GM18907 (cell line): ENCODE data around the gene FBXO28.

Experiments used
- ATAC-seq: cut with Tn5 transposase; IDR thresholded peaks from one replicate; pipeline ENCODE4 v1.9.1; 2021; ENCODE audit warnings: mild to moderate bottlenecking, moderate library complexity; ENCODE audit not compliant: unreplicated experiment

FBXO28 gene

DNA sequence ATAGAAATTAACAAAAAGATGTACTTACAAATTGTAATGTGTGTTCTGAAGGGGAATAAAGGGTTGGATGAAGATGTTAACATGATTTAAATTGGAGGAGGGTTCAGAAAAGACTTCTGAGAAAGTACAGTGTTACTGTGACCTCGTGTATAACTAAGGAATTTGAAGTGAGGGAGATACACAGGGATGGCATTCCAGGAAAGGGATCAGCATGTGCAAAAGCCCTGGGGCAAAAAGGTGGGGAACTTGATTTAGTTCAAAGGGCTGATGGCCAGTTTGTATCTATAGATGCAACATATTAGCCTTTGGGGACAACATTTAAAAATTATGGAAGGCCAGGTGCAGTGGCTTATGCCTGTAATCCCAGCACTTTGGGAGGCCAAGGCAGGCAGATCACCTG lies 35.8 kb downstream of the FBXO28 start:
- no peak for ATAC-seq

DNA sequence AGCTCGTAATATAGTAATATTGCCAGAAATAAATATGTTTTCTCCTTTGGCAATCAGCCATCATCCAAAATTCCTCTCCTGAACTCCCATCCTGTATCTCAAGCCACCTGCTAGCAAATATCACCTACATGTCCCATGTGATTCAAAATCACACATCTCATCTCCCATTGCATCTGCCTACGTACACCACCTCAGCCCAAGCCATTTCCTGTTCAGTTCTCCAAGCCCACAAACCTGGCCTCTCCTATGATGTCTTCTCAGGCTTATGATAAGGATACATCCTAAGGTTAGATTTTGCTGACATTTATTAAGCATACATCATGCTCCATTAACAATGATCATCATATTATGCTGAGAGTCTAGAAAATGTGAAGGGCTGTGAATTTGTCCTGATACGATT lies 37.2 kb downstream of the FBXO28 start:
- no peak for ATAC-seq

GRCh38 chr1:224157316-224157715 lies 43.4 kb downstream of the FBXO28 start:
- ATAC-seq, result no peak

- no peak for ATAC-seq
Observed at GRCh38 chr1:224159541-224159940, 45.6 kb downstream of the FBXO28 start.

- ATAC-seq, result no peak
Observed at GRCh38 chr1:224160171-224160682, 46.3 kb downstream of the FBXO28 start.

GRCh38 chr1:224162768-224163167 lies 48.9 kb downstream of the FBXO28 start:
- ATAC-seq, result no peak

GRCh38 chr1:224163311-224163710 lies 49.4 kb downstream of the FBXO28 start:
- no peak for ATAC-seq

GRCh38 chr1:224168859-224169380 lies 55.0 kb downstream of the FBXO28 start:
- peak; percentile 91 for ATAC-seq

- no peak for ATAC-seq
Observed at GRCh38 chr1:224169718-224170270, 55.9 kb downstream of the FBXO28 start.

- ATAC-seq, result no peak
Observed at GRCh38 chr1:224170343-224170742, 56.4 kb downstream of the FBXO28 start.

- no peak for ATAC-seq
Observed at GRCh38 chr1:224170748-224171478, 57.0 kb downstream of the FBXO28 start.

GRCh38 chr1:224172229-224172628 lies 58.3 kb downstream of the FBXO28 start:
- ATAC-seq, result no peak

GRCh38 chr1:224173523-224173922 lies 59.6 kb downstream of the FBXO28 start:
- ATAC-seq, result no peak

GRCh38 chr1:224175617-224176016 lies 61.7 kb downstream of the FBXO28 start:
- no peak for ATAC-seq

- ATAC-seq, result no peak
Observed at GRCh38 chr1:224177356-224177999, 63.6 kb downstream of the FBXO28 start.

- ATAC-seq, result no peak
Observed at GRCh38 chr1:224178894-224179293, 65.0 kb downstream of the FBXO28 start.

- no peak for ATAC-seq
Observed at GRCh38 chr1:224180783-224181452, 67.0 kb downstream of the FBXO28 start.

DNA sequence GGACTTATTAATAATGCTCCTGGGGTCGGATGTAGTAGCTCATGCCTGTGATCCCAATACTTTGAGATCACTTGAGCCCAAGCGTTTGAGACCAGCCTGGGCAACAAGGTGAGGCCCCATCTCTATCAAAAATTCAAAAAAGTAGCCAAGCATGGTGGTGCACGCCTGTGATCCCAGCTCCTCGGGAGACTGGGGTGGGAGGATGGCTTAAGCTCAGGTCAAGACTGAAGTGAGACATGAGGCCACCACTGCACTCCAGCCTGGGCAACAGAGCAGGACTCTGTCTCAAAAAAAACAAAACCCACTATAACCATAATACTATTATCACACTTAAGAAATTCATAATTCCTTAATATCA lies 67.5 kb downstream of the FBXO28 start:
- ATAC-seq, result no peak

DNA sequence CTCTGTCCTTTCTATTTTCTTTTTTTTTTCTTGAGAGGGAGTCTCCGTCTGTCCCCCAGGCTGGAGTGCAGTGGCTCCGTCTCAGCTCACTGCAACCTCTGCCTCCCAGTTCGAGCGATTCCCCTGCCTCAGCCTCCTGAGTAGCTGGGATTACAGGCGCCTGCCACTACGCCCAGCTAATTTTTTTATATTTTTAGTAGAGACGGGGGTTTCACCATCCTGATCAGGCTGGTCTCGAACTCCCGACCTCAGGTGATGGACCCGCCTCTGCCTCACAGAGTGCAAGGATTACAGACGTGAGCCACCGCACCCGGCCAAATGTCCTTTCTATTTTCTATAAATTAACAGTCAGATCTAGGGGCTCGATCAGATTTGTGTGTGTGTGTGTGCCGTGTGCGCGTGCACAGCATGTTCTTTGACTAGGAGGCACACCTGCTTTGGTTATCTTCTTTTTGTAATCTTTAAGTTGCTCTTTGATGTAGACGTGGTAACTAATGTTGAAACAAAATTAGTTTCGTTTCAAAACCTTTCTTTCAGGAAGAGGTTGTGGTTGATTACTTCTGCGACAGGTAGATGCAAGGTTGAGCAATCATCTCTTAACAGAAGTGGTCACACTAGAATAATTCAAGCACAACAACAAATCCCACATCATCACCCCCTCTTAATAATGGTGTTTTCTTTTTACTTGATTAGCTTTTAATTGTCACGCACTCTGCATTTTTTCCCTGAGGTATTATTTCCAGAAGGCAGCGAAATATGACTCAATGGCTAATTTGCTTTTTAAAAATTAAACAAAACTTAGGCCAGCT lies 68.3 kb downstream of the FBXO28 start:
- peak; percentile 52 for ATAC-seq

GRCh38 chr1:224182866-224183590 lies 69.1 kb downstream of the FBXO28 start, which contains the start of gene DEGS1:
TSS of gene DEGS1 (plus strand) at chr1:224183240. CDS start at chr1:224183337, 97 bp downstream.
- peak; percentile 71 for ATAC-seq
